ENCODE measurements around the gene ZNF800.

- TF ChIP-seq CTCF (IDR thresholded peaks at IDR 0.05; ENCODE audit: control extremely low read depth in 1 of 3, insufficient read depth in 1 of 3, low read depth in 1 of 3, low read length in 3 of 3) (no peak), JUN (IDR thresholded peaks at IDR 0.05; ENCODE audit: low read depth, low read length) (no peak), POLR2A (IDR thresholded peaks at IDR 0.05; ENCODE audit: control extremely low read depth in 1 of 2, low read depth in 2 of 2, low read length in 2 of 2) (no peak), ASH2L (IDR thresholded peaks at IDR 0.05; ENCODE audit: low read length) (no peak), RXRA (IDR thresholded peaks at IDR 0.05; ENCODE audit: insufficient read depth, low read depth, low read length) (no peak), SIX5 (IDR thresholded peaks at IDR 0.05; ENCODE audit: low read depth, low read length) (no peak), MAX (IDR thresholded peaks at IDR 0.05) (no peak), MAFK (IDR thresholded peaks at IDR 0.05; ENCODE audit: low read depth, low read length) (no peak)
Measured at GRCh38 chr7:127418459-127418858, 26.0 kb upstream of the ZNF800 start.
